Liver (tissue), 9 donors: Measurements from ENCODE around the gene CARHSP1. TPM values are rescaled to one million over a fixed set of nuclear protein-coding genes. Genes with fewer than 3 reads are reported as not detected.
"Not testable (repeated sequence)": the region's sequence is repeated elsewhere in the genome, so short reads cannot be mapped to it uniquely, and the experiment has no call there.

Experiments used
- DNase-seq: peaks from one replicate; pipeline ENCODE4 v3.0.0-alpha.2; 2017; ENCODE audit warnings: low spot score
- H3K27ac ChIP-seq, 2 donors: one replicate each; pipeline ENCODE4 v1.7.0; 2013; ENCODE audit warnings: inconsistent platforms in 2 of 2, low read length in 2 of 2, control low read depth in 1 of 2, low read depth in 1 of 2, mild to moderate bottlenecking in 1 of 2
- H3K27me3 ChIP-seq, 4 donors: one replicate each; pipeline versions ENCODE4 v1.6.1 to v1.7.0; 2013; ENCODE audit warnings: low read length in 3 of 4, inconsistent platforms in 1 of 4, mild to moderate bottlenecking in 1 of 4, moderate library complexity in 1 of 4; ENCODE audit not compliant: control insufficient read depth in 4 of 4, insufficient read depth in 4 of 4
- H3K36me3 ChIP-seq, 4 donors: one replicate each; pipeline versions ENCODE4 v1.6.1 to v1.7.0; 2013; ENCODE audit warnings: low read length in 3 of 4, mild to moderate bottlenecking in 3 of 4, low read depth in 1 of 4, moderate library complexity in 1 of 4; ENCODE audit not compliant: control insufficient read depth in 4 of 4, insufficient read depth in 3 of 4
- H3K4me1 ChIP-seq, 4 donors: one replicate each; pipeline versions ENCODE4 v1.6.1 to v1.7.0; 2013; ENCODE audit warnings: low read length in 3 of 4, mild to moderate bottlenecking in 3 of 4, moderate library complexity in 1 of 4; ENCODE audit not compliant: control insufficient read depth in 4 of 4, insufficient read depth in 4 of 4
- H3K4me3 ChIP-seq, 3 donors: one replicate each; pipeline versions ENCODE4 v1.6.1 to v1.7.0; 2013; ENCODE audit warnings: low read length in 3 of 3, control low read depth in 1 of 3, low read depth in 1 of 3, mild to moderate bottlenecking in 1 of 3
- H3K9ac ChIP-seq, 2 donors: one replicate each; pipeline ENCODE4 v1.7.0; 2013; ENCODE audit warnings: low read length in 2 of 2, mild to moderate bottlenecking in 2 of 2, moderate library complexity in 2 of 2, control low read depth in 1 of 2, low read depth in 1 of 2
- H3K9me3 ChIP-seq, 4 donors: one replicate each; pipeline versions ENCODE4 v1.6.1 to v1.7.0; 2013; ENCODE audit warnings: low read length in 3 of 4; ENCODE audit not compliant: control insufficient read depth in 4 of 4
- ATF3 ChIP-seq: IDR thresholded peaks from 2 replicates; pipeline ENCODE4 v1.6.1; 2016; ENCODE audit warnings: antibody characterized with exemption
- CTCF ChIP-seq: fragments of 150-350 bp; IDR thresholded peaks from 2 replicates; pipeline ENCODE4 v1.5.1; 2017; ENCODE audit warnings: improper control_type of control experiment, low read depth, low read length; ENCODE audit not compliant: missing input control
- EGR1 ChIP-seq, 2 donors: IDR thresholded peaks; 2 replicates each; pipeline ENCODE4 v1.6.1; 2016 to 2018; ENCODE audit warnings: antibody characterized with exemption in 2 of 2, low read depth in 2 of 2
- FOXA1 ChIP-seq: IDR thresholded peaks from 2 replicates; pipeline ENCODE4 v1.6.1; 2016; ENCODE audit warnings: antibody characterized with exemption
- FOXA2 ChIP-seq: IDR thresholded peaks from 2 replicates; pipeline ENCODE4 v1.6.1; 2016; ENCODE audit warnings: antibody characterized with exemption
- GABPA ChIP-seq, 2 donors: IDR thresholded peaks in 1 of 2; conservative IDR thresholded peaks in 1 of 2; 2 replicates each; pipeline ENCODE4 v1.6.1; 2016; ENCODE audit warnings: antibody characterized with exemption in 2 of 2, mild to moderate bottlenecking in 1 of 2, moderate library complexity in 1 of 2
- HNF4A ChIP-seq, 2 donors: conservative IDR thresholded peaks; 2 replicates each; pipeline ENCODE4 v1.6.1; 2016; ENCODE audit warnings: antibody characterized with exemption in 2 of 2, mild to moderate bottlenecking in 2 of 2
- HNF4G ChIP-seq: IDR thresholded peaks from 2 replicates; pipeline ENCODE4 v1.6.1; 2016; ENCODE audit warnings: antibody characterized with exemption
- JUND ChIP-seq, 2 donors: IDR thresholded peaks; 2 replicates each; pipeline ENCODE4 v1.6.1; 2016; ENCODE audit warnings: antibody characterized with exemption in 2 of 2
- MAX ChIP-seq: IDR thresholded peaks from 2 replicates; pipeline ENCODE4 v1.6.1; 2016; ENCODE audit warnings: antibody characterized with exemption
- NR2F2 ChIP-seq: IDR thresholded peaks from 2 replicates; pipeline ENCODE4 v1.6.1; 2016; ENCODE audit warnings: antibody characterized with exemption
- RAD21 ChIP-seq, 2 donors: IDR thresholded peaks; 2 replicates each; pipeline ENCODE4 v1.6.1; 2016; ENCODE audit warnings: antibody characterized with exemption in 2 of 2, mild to moderate bottlenecking in 2 of 2
- REST ChIP-seq: IDR thresholded peaks from 2 replicates; pipeline ENCODE4 v1.6.1; 2016; ENCODE audit warnings: antibody characterized with exemption, mild to moderate bottlenecking
- RXRA ChIP-seq, 2 donors: IDR thresholded peaks; 2 replicates each; pipeline ENCODE4 v1.6.1; 2017 to 2018; ENCODE audit warnings: antibody characterized with exemption in 2 of 2, mild to moderate bottlenecking in 1 of 2
- SP1 ChIP-seq: IDR thresholded peaks from 2 replicates; pipeline ENCODE4 v1.6.1; 2018; ENCODE audit warnings: antibody characterized with exemption, mild to moderate bottlenecking
- TAF1 ChIP-seq: conservative IDR thresholded peaks from 2 replicates; pipeline ENCODE4 v1.6.1; 2016; ENCODE audit warnings: antibody characterized with exemption, mild to moderate bottlenecking
- YY1 ChIP-seq: IDR thresholded peaks from 2 replicates; pipeline ENCODE4 v1.6.1; 2016; ENCODE audit warnings: antibody characterized with exemption, mild to moderate bottlenecking
- ZBTB33 ChIP-seq: IDR thresholded peaks from 2 replicates; pipeline ENCODE4 v1.6.1; 2016; ENCODE audit warnings: antibody characterized with exemption
- WGBS: extraction: QIAGEN DNeasy Blood & Tissue Kit; methylation state at CpG from one replicate; pipeline ENCODE4 v1.1.7; 2013; 5-methylcytosine and 5-hydroxymethylcytosine counted together
- polyA plus RNA-seq, 2 donors: library from polyadenylated mRNA; stranded (reverse) in 1 of 2; unstranded in 1 of 2; fragments of 200-250 nt in 1 of 2; fragments of >200 nt in 1 of 2; fragmentation: Nextera tagmentation in 1 of 2; extraction: Ambion mirVana in 1 of 2; gene quantifications; one replicate each; pipeline versions ENCODE4 v1.2.1 to v1.2.3, GENCODE V29; 2013 to 2015
- total RNA-seq, 2 donors: library from RNA; depleted of rRNA; stranded (reverse); fragments of >200 nt; gene quantifications; one replicate each; pipeline ENCODE4 v1.2.3, GENCODE V29; 2014
- donor health status: healthy.
- donor health status: healthy.
- donor health status: healthy.
- donor health status: healthy.
- donor health status: healthy.

CARHSP1 gene
- total and polyA plus RNA-seq, 4 donors = 81.2 to 162 (median 119) TPM

GRCh38 chr16:8806272-8806983 is 62.4 kb downstream of the CARHSP1 start (continued):
- TF ChIP-seq ZBTB33 = no peak
- TF ChIP-seq MAX = no peak
- TF ChIP-seq FOXA2 = no peak
- no peak for TF ChIP-seq HNF4G
- no peak for TF ChIP-seq TAF1

GRCh38 chr16:8804313-8804712 is 64.5 kb downstream of the CARHSP1 start:
- peaks cover 3 to 36% (median 29%) of the 10 kb centered on the region in 4 donors for H3K4me1 ChIP-seq
- no peaks in the 10 kb centered on the region for H3K9me3 ChIP-seq
- H3K36me3 ChIP-seq = peaks cover 17 to 55% (median 44%) of the 10 kb centered on the region in 4 donors
- H3K4me3 ChIP-seq = no peak overlapping the region
- no peaks in the 10 kb centered on the region for H3K27me3 ChIP-seq
- no peak for DNase-seq
- TF ChIP-seq ATF3 = no peak
- no peak for TF ChIP-seq ZBTB33
- TF ChIP-seq REST = no peak
- TF ChIP-seq RXRA (IDR thresholded peaks at IDR 0.05) = no peak
- TF ChIP-seq FOXA1 = no peak
- no peak for TF ChIP-seq NR2F2
- no peak for TF ChIP-seq RAD21 (IDR thresholded peaks at IDR 0.05)
- no peak for TF ChIP-seq EGR1 (IDR thresholded peaks at IDR 0.05; ENCODE audit: low read depth in 2 of 2)
- no peak for TF ChIP-seq SP1
- no peak for TF ChIP-seq MAX
- no peak for TF ChIP-seq HNF4G
- no peak for TF ChIP-seq JUND (IDR thresholded peaks at IDR 0.05)
- no peak for TF ChIP-seq GABPA (IDR thresholded peaks at IDR 0.05 in 1 of 2, conservative IDR thresholded peaks at IDR 0.05 in 1 of 2)
- no peak for TF ChIP-seq CTCF
- TF ChIP-seq YY1 = no peak
- TF ChIP-seq TAF1 = no peak
- TF ChIP-seq HNF4A (conservative IDR thresholded peaks at IDR 0.05) = no peak
- TF ChIP-seq FOXA2 = no peak
- no peak overlapping the region for H3K9ac ChIP-seq
- 92% methylated on average over 6 of the region's 6 CpGs for WGBS
- H3K27ac ChIP-seq = no peak overlapping the region

- 94% methylated on average over 12 of the region's 12 CpGs for WGBS
- peaks cover 15 to 49% (median 42%) of the 10 kb centered on the region in 4 donors for H3K36me3 ChIP-seq
- not testable (repeated sequence) for H3K9me3 ChIP-seq, H3K27ac ChIP-seq, H3K27me3 ChIP-seq, DNase-seq, H3K4me3 ChIP-seq, H3K9ac ChIP-seq
- H3K4me1 ChIP-seq = peaks cover 5 to 36% (median 30%) of the 10 kb centered on the region in 4 donors
Observed at GRCh38 chr16:8803733-8804132, 65.1 kb downstream of the CARHSP1 start.
